Liver (tissue), 9 donors: ENCODE data around the gene EDAR. TPM values are rescaled to one million over a fixed set of nuclear protein-coding genes. Genes with fewer than 3 reads are reported as not detected.

Experiments used
- DNase-seq: peaks from one replicate; pipeline ENCODE4 v3.0.0-alpha.2; 2017; ENCODE audit warnings: low spot score
- H3K27ac ChIP-seq, 2 donors: one replicate each; pipeline ENCODE4 v1.7.0; 2013; ENCODE audit warnings: inconsistent platforms in 2 of 2, low read length in 2 of 2, control low read depth in 1 of 2, low read depth in 1 of 2, mild to moderate bottlenecking in 1 of 2
- H3K27me3 ChIP-seq, 4 donors: one replicate each; pipeline versions ENCODE4 v1.6.1 to v1.7.0; 2013; ENCODE audit warnings: low read length in 3 of 4, inconsistent platforms in 1 of 4, mild to moderate bottlenecking in 1 of 4, moderate library complexity in 1 of 4; ENCODE audit not compliant: control insufficient read depth in 4 of 4, insufficient read depth in 4 of 4
- H3K36me3 ChIP-seq, 4 donors: one replicate each; pipeline versions ENCODE4 v1.6.1 to v1.7.0; 2013; ENCODE audit warnings: low read length in 3 of 4, mild to moderate bottlenecking in 3 of 4, low read depth in 1 of 4, moderate library complexity in 1 of 4; ENCODE audit not compliant: control insufficient read depth in 4 of 4, insufficient read depth in 3 of 4
- H3K4me1 ChIP-seq, 4 donors: one replicate each; pipeline versions ENCODE4 v1.6.1 to v1.7.0; 2013; ENCODE audit warnings: low read length in 3 of 4, mild to moderate bottlenecking in 3 of 4, moderate library complexity in 1 of 4; ENCODE audit not compliant: control insufficient read depth in 4 of 4, insufficient read depth in 4 of 4
- H3K4me3 ChIP-seq, 3 donors: one replicate each; pipeline versions ENCODE4 v1.6.1 to v1.7.0; 2013; ENCODE audit warnings: low read length in 3 of 3, control low read depth in 1 of 3, low read depth in 1 of 3, mild to moderate bottlenecking in 1 of 3
- H3K9ac ChIP-seq, 2 donors: one replicate each; pipeline ENCODE4 v1.7.0; 2013; ENCODE audit warnings: low read length in 2 of 2, mild to moderate bottlenecking in 2 of 2, moderate library complexity in 2 of 2, control low read depth in 1 of 2, low read depth in 1 of 2
- H3K9me3 ChIP-seq, 4 donors: one replicate each; pipeline versions ENCODE4 v1.6.1 to v1.7.0; 2013; ENCODE audit warnings: low read length in 3 of 4; ENCODE audit not compliant: control insufficient read depth in 4 of 4
- EGR1 ChIP-seq, 2 donors: IDR thresholded peaks; 2 replicates each; pipeline ENCODE4 v1.6.1; 2016 to 2018; ENCODE audit warnings: antibody characterized with exemption in 2 of 2, low read depth in 2 of 2
- FOXA1 ChIP-seq: IDR thresholded peaks from 2 replicates; pipeline ENCODE4 v1.6.1; 2016; ENCODE audit warnings: antibody characterized with exemption
- FOXA2 ChIP-seq: IDR thresholded peaks from 2 replicates; pipeline ENCODE4 v1.6.1; 2016; ENCODE audit warnings: antibody characterized with exemption
- HNF4A ChIP-seq, 2 donors: conservative IDR thresholded peaks; 2 replicates each; pipeline ENCODE4 v1.6.1; 2016; ENCODE audit warnings: antibody characterized with exemption in 2 of 2, mild to moderate bottlenecking in 2 of 2
- HNF4G ChIP-seq: IDR thresholded peaks from 2 replicates; pipeline ENCODE4 v1.6.1; 2016; ENCODE audit warnings: antibody characterized with exemption
- JUND ChIP-seq, 2 donors: IDR thresholded peaks; 2 replicates each; pipeline ENCODE4 v1.6.1; 2016; ENCODE audit warnings: antibody characterized with exemption in 2 of 2
- SP1 ChIP-seq: IDR thresholded peaks from 2 replicates; pipeline ENCODE4 v1.6.1; 2018; ENCODE audit warnings: antibody characterized with exemption, mild to moderate bottlenecking
- ZBTB33 ChIP-seq: IDR thresholded peaks from 2 replicates; pipeline ENCODE4 v1.6.1; 2016; ENCODE audit warnings: antibody characterized with exemption
- WGBS: extraction: QIAGEN DNeasy Blood & Tissue Kit; methylation state at CpG from one replicate; pipeline ENCODE4 v1.1.7; 2013; 5-methylcytosine and 5-hydroxymethylcytosine counted together
- polyA plus RNA-seq, 2 donors: library from polyadenylated mRNA; stranded (reverse) in 1 of 2; unstranded in 1 of 2; fragments of 200-250 nt in 1 of 2; fragments of >200 nt in 1 of 2; fragmentation: Nextera tagmentation in 1 of 2; extraction: Ambion mirVana in 1 of 2; gene quantifications; one replicate each; pipeline versions ENCODE4 v1.2.1 to v1.2.3, GENCODE V29; 2013 to 2015
- total RNA-seq, 2 donors: library from RNA; depleted of rRNA; stranded (reverse); fragments of >200 nt; gene quantifications; one replicate each; pipeline ENCODE4 v1.2.3, GENCODE V29; 2014
- TF ChIP-seq, protein P1 (sequence below): IDR thresholded peaks from 2 replicates; pipeline ENCODE4 v1.6.1; 2016; ENCODE audit warnings: antibody characterized with exemption
- TF ChIP-seq, protein P2 (sequence below): fragments of 150-350 bp; IDR thresholded peaks from 2 replicates; pipeline ENCODE4 v1.5.1; 2017; ENCODE audit warnings: improper control_type of control experiment, low read depth, low read length; ENCODE audit not compliant: missing input control
- TF ChIP-seq, protein P3 (sequence below): IDR thresholded peaks from 2 replicates; pipeline ENCODE4 v1.6.1; 2016; ENCODE audit warnings: antibody characterized with exemption
- donor health status: healthy.
- donor health status: healthy.
- donor health status: healthy.
- donor health status: healthy.
- donor health status: healthy.

Gene EDAR
- total and polyA plus RNA-seq, 4 donors, result 0.09 to 0.50 (median 0.10) TPM

- DNase-seq, result no peak
- Histone ChIP-seq H3K9me3 (no peaks in the 10 kb centered on the region), H3K27me3 (no peaks in the 10 kb centered on the region), H3K36me3 (no peaks in the 10 kb centered on the region), H3K4me1 (peaks cover 0 to 9% (median 1%) of the 10 kb centered on the region in 4 donors), H3K27ac (no peak overlapping the region), H3K4me3 (no peak overlapping the region), H3K9ac (no peak overlapping the region)
- 95% methylated on average over 7 of the region's 7 CpGs for WGBS
- TF ChIP-seq ZBTB33 (no peak), HNF4A (conservative IDR thresholded peaks at IDR 0.05) (no peak), EGR1 (IDR thresholded peaks at IDR 0.05; ENCODE audit: low read depth in 2 of 2) (no peak), FOXA2 (no peak), FOXA1 (no peak), HNF4G (no peak), JUND (IDR thresholded peaks at IDR 0.05) (no peak)
- TF ChIP-seq, protein P1, sequence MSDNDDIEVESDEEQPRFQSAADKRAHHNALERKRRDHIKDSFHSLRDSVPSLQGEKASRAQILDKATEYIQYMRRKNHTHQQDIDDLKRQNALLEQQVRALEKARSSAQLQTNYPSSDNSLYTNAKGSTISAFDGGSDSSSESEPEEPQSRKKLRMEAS, result no peak
These were observed 30.2 kb downstream of the EDAR start for GRCh38 chr2:108958632-108959341.

DNA sequence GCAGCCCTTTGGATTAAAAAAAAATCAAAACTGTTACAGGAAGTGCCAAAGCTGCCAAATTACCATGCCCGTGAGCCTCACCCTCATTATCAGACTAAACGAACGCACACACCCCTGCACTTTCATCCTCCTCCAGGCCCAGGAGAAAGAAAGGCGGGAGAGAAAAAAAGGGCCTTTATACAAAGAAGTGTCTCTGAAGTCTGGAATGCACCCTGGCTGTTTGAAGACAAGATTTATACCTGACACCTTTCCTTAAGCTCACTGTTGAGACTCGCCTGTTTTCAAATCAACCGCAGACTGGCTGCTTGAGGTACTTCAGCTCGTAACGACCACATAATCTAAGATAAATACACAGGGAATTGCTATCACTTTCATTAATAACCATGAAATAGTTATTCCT is 31.0 kb downstream of the EDAR start:
- Histone ChIP-seq H3K9ac (no peak overlapping the region), H3K36me3 (no peaks in the 10 kb centered on the region), H3K9me3 (no peaks in the 10 kb centered on the region), H3K27ac (no peak overlapping the region), H3K4me1 (peaks cover 0 to 9% (median 1%) of the 10 kb centered on the region in 4 donors), H3K27me3 (no peaks in the 10 kb centered on the region), H3K4me3 (no peak overlapping the region)
- TF ChIP-seq HNF4A (conservative IDR thresholded peaks at IDR 0.05) (no peak), JUND (IDR thresholded peaks at IDR 0.05) (no peak), SP1 (no peak)
- TF ChIP-seq, protein P2, sequence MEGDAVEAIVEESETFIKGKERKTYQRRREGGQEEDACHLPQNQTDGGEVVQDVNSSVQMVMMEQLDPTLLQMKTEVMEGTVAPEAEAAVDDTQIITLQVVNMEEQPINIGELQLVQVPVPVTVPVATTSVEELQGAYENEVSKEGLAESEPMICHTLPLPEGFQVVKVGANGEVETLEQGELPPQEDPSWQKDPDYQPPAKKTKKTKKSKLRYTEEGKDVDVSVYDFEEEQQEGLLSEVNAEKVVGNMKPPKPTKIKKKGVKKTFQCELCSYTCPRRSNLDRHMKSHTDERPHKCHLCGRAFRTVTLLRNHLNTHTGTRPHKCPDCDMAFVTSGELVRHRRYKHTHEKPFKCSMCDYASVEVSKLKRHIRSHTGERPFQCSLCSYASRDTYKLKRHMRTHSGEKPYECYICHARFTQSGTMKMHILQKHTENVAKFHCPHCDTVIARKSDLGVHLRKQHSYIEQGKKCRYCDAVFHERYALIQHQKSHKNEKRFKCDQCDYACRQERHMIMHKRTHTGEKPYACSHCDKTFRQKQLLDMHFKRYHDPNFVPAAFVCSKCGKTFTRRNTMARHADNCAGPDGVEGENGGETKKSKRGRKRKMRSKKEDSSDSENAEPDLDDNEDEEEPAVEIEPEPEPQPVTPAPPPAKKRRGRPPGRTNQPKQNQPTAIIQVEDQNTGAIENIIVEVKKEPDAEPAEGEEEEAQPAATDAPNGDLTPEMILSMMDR, result no peak
- no peak for DNase-seq
- 80% methylated on average over 8 of the region's 8 CpGs for WGBS

DNA sequence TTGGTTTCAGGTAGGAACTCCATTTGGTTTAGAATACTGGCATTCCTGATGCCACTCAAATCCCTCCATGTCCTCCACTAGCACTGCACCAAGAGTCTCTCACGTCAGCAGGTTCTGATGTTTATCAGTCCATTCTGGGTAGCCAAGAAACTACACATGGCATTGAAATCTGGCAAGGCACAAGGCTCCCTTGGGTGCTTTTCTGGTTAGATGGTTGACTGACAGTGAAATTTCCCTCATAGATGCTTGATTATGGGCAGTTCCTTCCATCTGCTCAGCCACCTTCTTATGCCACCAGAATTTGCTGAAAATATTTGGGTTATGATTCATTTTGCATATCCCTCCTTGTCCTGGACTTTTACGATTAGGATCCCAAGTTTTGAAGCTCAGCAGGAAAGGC is 32.6 kb downstream of the EDAR start:
- 96% methylated on average over 2 of the region's 2 CpGs for WGBS
- no peak for DNase-seq
- H3K9ac ChIP-seq, result no peak overlapping the region
- TF ChIP-seq ZBTB33 (no peak), FOXA1 (no peak)
- TF ChIP-seq, protein P3, sequence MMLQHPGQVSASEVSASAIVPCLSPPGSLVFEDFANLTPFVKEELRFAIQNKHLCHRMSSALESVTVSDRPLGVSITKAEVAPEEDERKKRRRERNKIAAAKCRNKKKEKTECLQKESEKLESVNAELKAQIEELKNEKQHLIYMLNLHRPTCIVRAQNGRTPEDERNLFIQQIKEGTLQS, result no peak
- peaks cover 0 to 9% (median 1%) of the 10 kb centered on the region in 4 donors for H3K4me1 ChIP-seq
- H3K9me3 ChIP-seq, result no peaks in the 10 kb centered on the region
- H3K4me3 ChIP-seq, result no peak overlapping the region
- H3K27ac ChIP-seq, result no peak overlapping the region
- no peaks in the 10 kb centered on the region for H3K36me3 ChIP-seq
- no peaks in the 10 kb centered on the region for H3K27me3 ChIP-seq
